MCF 10A (cell line): ENCODE measurements around the gene ANKRD62. TPM values are rescaled to one million over a fixed set of nuclear protein-coding genes. Genes with fewer than 3 reads are reported as not detected.

ENCODE experiments used
- BruUV-seq: library from RNA; stranded (reverse); fragments of 400-500 nt; replicated peaks from 2 replicates; lab custom pipeline; 2021; lab: Mats Ljungman, UMichigan
- CTCF ChIA-PET: fragments of 300-600 bp; sonication (Branson Sonifier 250); formaldehyde crosslinking; extraction: SDS; loops from one replicate; lab custom pipeline; 2021; ENCODE audit warnings: antibody characterized with exemption, inconsistent platforms; lab: Yijun Ruan, JAX
- POLR2A ChIA-PET: fragments of 300-600, 350-650 bp; sonication (Branson Sonifier 250); formaldehyde crosslinking; extraction: SDS; loops from one replicate; lab custom pipeline; 2020; ENCODE audit warnings: antibody characterized with exemption, inconsistent platforms; lab: Yijun Ruan, JAX
- DNase-seq: peaks from one replicate; pipeline ENCODE4 v3.0.0-alpha.2; 2018; ENCODE audit not compliant: unreplicated experiment
- H3K27ac Mint-ChIP-seq: one replicate; pipeline ENCODE4 v1.8.0; 2022; ENCODE audit warnings: mild to moderate bottlenecking, low read depth, mixed read lengths; ENCODE audit not compliant: unreplicated experiment
- H3K27me3 Mint-ChIP-seq: one replicate; pipeline ENCODE4 v1.8.0; 2022; ENCODE audit warnings: mixed read lengths; ENCODE audit not compliant: insufficient read depth, unreplicated experiment
- H3K36me3 Mint-ChIP-seq: one replicate; pipeline ENCODE4 v1.8.0; 2022; ENCODE audit warnings: mild to moderate bottlenecking, moderate library complexity, mixed read lengths; ENCODE audit not compliant: insufficient read depth, unreplicated experiment
- H3K4me1 Mint-ChIP-seq: one replicate; pipeline ENCODE4 v1.8.0; 2022; ENCODE audit warnings: mixed read lengths; ENCODE audit not compliant: insufficient read depth, unreplicated experiment
- H3K4me3 Mint-ChIP-seq: one replicate; pipeline ENCODE4 v1.8.0; 2022; ENCODE audit warnings: mild to moderate bottlenecking, moderate library complexity, mixed read lengths; ENCODE audit not compliant: unreplicated experiment
- H3K9me3 Mint-ChIP-seq: one replicate; pipeline ENCODE4 v1.8.0; 2022; ENCODE audit warnings: mixed read lengths; ENCODE audit not compliant: unreplicated experiment
- intact Hi-C: fragments of 100-400 bp; cut with micrococcal nuclease; formaldehyde crosslinking; loops from 2 replicates; pipeline ENCODE4 v1.14.1; 2022
- total RNA-seq: library from RNA; stranded (reverse); gene quantifications from 2 replicates; pipeline ENCODE4 v1.2.3, GENCODE V29; 2022
- TF ChIP-seq, protein P1 (sequence below): fragments of 200-600 bp; IDR thresholded peaks from one replicate; pipeline ENCODE4 v1.8.0; 2022; ENCODE audit warnings: antibody characterized with exemption, mild to moderate bottlenecking; ENCODE audit not compliant: unreplicated experiment

Gene ANKRD62
- total RNA-seq, 1 experiment from 2014 or later: not detected

GRCh38 chr18:12046751-12047335 lies 46.8 kb upstream of the ANKRD62 start:
- Mint-ChIP-seq H3K4me3 (no peak overlapping the region), H3K36me3 (no peaks in the 10 kb centered on the region), H3K27me3 (no peaks in the 10 kb centered on the region), H3K9me3 (no peaks in the 10 kb centered on the region), H3K27ac (no peak overlapping the region), H3K4me1 (peaks cover 7% of the 10 kb centered on the region)
- intact Hi-C loops: no loop called here
- CTCF ChIA-PET: interaction anchor here (1.0 kb wide), 1 partner anchor 391 kb away, joined by 3 read pairs; no protein-coding TSS in a partner anchor
- POLR2A ChIA-PET: no interaction called here
- no TSS peak for BruUV-seq
- TF ChIP-seq, protein P1, sequence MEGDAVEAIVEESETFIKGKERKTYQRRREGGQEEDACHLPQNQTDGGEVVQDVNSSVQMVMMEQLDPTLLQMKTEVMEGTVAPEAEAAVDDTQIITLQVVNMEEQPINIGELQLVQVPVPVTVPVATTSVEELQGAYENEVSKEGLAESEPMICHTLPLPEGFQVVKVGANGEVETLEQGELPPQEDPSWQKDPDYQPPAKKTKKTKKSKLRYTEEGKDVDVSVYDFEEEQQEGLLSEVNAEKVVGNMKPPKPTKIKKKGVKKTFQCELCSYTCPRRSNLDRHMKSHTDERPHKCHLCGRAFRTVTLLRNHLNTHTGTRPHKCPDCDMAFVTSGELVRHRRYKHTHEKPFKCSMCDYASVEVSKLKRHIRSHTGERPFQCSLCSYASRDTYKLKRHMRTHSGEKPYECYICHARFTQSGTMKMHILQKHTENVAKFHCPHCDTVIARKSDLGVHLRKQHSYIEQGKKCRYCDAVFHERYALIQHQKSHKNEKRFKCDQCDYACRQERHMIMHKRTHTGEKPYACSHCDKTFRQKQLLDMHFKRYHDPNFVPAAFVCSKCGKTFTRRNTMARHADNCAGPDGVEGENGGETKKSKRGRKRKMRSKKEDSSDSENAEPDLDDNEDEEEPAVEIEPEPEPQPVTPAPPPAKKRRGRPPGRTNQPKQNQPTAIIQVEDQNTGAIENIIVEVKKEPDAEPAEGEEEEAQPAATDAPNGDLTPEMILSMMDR: no peak
- DNase-seq: peak; percentile 23

GRCh38 chr18:12048010-12048826 lies 45.4 kb upstream of the ANKRD62 start:
- POLR2A ChIA-PET: no interaction called here
- H3K9me3 Mint-ChIP-seq: no peaks in the 10 kb centered on the region
- no TSS peak for BruUV-seq
- no peak overlapping the region for H3K27ac Mint-ChIP-seq
- no peaks in the 10 kb centered on the region for H3K36me3 Mint-ChIP-seq
- no peak for DNase-seq
- H3K4me1 Mint-ChIP-seq: peaks cover 6% of the 10 kb centered on the region
- no peak overlapping the region for H3K4me3 Mint-ChIP-seq
- TF ChIP-seq, protein P1: no peak
- intact Hi-C loops: no loop called here
- H3K27me3 Mint-ChIP-seq: no peaks in the 10 kb centered on the region
- CTCF ChIA-PET: interaction anchor here (0.6 to 2.6 kb wide), 3 partner anchors 9 to 393 kb away, joined by 3 to 7 read pairs (median 3); no protein-coding TSS in a partner anchor

GRCh38 chr18:12048827-12049175 lies 44.8 kb upstream of the ANKRD62 start:
- TF ChIP-seq, protein P1: no peak
- Mint-ChIP-seq H3K4me3 (no peak overlapping the region), H3K4me1 (peaks cover 6% of the 10 kb centered on the region), H3K9me3 (no peaks in the 10 kb centered on the region), H3K27me3 (no peaks in the 10 kb centered on the region), H3K36me3 (no peaks in the 10 kb centered on the region), H3K27ac (no peak overlapping the region)
- POLR2A ChIA-PET: interaction anchor here (1.1 kb wide), 1 partner anchor 9 kb away, joined by 5 read pairs; no protein-coding TSS in a partner anchor
- no peak for DNase-seq
- CTCF ChIA-PET: interaction anchor here (2.6 kb wide), 1 partner anchor 10 kb away, joined by 7 read pairs; no protein-coding TSS in a partner anchor
- no TSS peak for BruUV-seq
- intact Hi-C loops: no loop called here
